HCT116 (cell line): ENCODE measurements around the gene SIRPG. TPM values are rescaled to one million over a fixed set of nuclear protein-coding genes. Genes with fewer than 3 reads are reported as not detected.

Experiments used
- ATAC-seq: fragments of 200-7000 bp; cut with Tn5 transposase; 2 replicates; pipeline ENCODE4 v1.9.1; 2020; ENCODE audit warnings: mild to moderate bottlenecking, moderate library complexity
- BruUV-seq: library from RNA; stranded (reverse); fragments of 400-500 nt; replicated peaks from 2 replicates; lab custom pipeline; 2021; lab: Mats Ljungman, UMichigan
- CTCF ChIA-PET: fragments of 300-600 bp; sonication (Branson Sonifier 250); formaldehyde crosslinking; loops from one replicate; lab custom pipeline; 2021; ENCODE audit warnings: antibody characterized with exemption; lab: Charles Lee
- POLR2A ChIA-PET: fragments of 300-600, 350-600 bp; sonication (Branson Sonifier 250); formaldehyde crosslinking; loops from one replicate; lab custom pipeline; 2021; ENCODE audit warnings: antibody characterized with exemption; lab: Charles Lee
- RAD21 ChIA-PET, 2 experiments: fragments of 300-600 bp; sonication (Branson Sonifier 250); formaldehyde crosslinking; loops; one replicate each; lab custom pipeline; 2023; ENCODE audit warnings: low total read pairs in 2 of 2; ENCODE audit not compliant: uncharacterized antibody in 2 of 2, unreplicated experiment in 2 of 2, low non-redundant PET in 1 of 2; lab: Charles Lee
- DNase-seq: peaks from one replicate; pipeline ENCODE4 v3.0.0-alpha.2; 2010; ENCODE audit warnings: low read depth, low spot score
- H2AFZ ChIP-seq: fragments of 200-600 bp; shearing (Covaris generic), sonication (generic); 2 replicates; pipeline ENCODE4 v1.6.1; 2017; ENCODE audit warnings: low read depth, mixed run types, mixed read lengths, antibody characterized with exemption, low read length; ENCODE audit not compliant: poor library complexity, severe bottlenecking
- H3K27ac ChIP-seq: 2 replicates; pipeline ENCODE4 v1.5.1; 2012; ENCODE audit warnings: low read depth, low read length
- H3K27me3 ChIP-seq: fragments of 200-600 bp; sonication (generic); 2 replicates; pipeline ENCODE4 v1.6.1; 2016; ENCODE audit warnings: mixed run types, low read length, mixed read lengths; ENCODE audit not compliant: insufficient read depth
- H3K36me3 ChIP-seq, 2 experiments: fragments of 200-500 bp in 1 of 2; fragments of 200-600 bp in 1 of 2; sonication (Bioruptor generic) in 1 of 2; sonication (generic) in 1 of 2; 2 replicates each; pipeline versions ENCODE4 v1.5.1 to v1.6.1; 2014 to 2016; ENCODE audit warnings: low read length in 2 of 2, inconsistent platforms in 1 of 2, mixed read lengths in 1 of 2, mixed run types in 1 of 2; ENCODE audit not compliant: insufficient read depth in 2 of 2, control insufficient read depth in 1 of 2
- H3K4me1 ChIP-seq, 2 experiments: fragments of 200-600 bp in 1 of 2; sonication (generic) in 1 of 2; 2 replicates each; pipeline versions ENCODE4 v1.5.1 to v1.6.1; 2012 to 2017; ENCODE audit warnings: low read length in 2 of 2, inconsistent platforms in 1 of 2, mild to moderate bottlenecking in 1 of 2, mixed read lengths in 1 of 2, mixed run types in 1 of 2, moderate library complexity in 1 of 2; ENCODE audit not compliant: insufficient read depth in 2 of 2, control insufficient read depth in 1 of 2
- H3K4me2 ChIP-seq: fragments of 200-600 bp; sonication (generic); 2 replicates; pipeline ENCODE4 v1.6.1; 2017; ENCODE audit warnings: mixed run types, low read length, mixed read lengths
- H3K4me3 ChIP-seq, 2 experiments: fragments of 200-600 bp in 1 of 2; sonication (generic) in 1 of 2; replicated peaks in 1 of 2; 2 replicates each; pipeline ENCODE4 v1.5.1; 2011 to 2016; ENCODE audit warnings: low read length in 2 of 2, control low read depth in 1 of 2, low read depth in 1 of 2, mild to moderate bottlenecking in 1 of 2, mixed read lengths in 1 of 2, mixed run types in 1 of 2
- H3K79me2 ChIP-seq: fragments of 200-600 bp; sonication (generic); 2 replicates; pipeline ENCODE4 v1.6.1; 2017; ENCODE audit warnings: mild to moderate bottlenecking, mixed run types, low read length, moderate library complexity, mixed read lengths; ENCODE audit not compliant: insufficient read depth
- H3K9ac ChIP-seq: fragments of 200-600 bp; sonication (generic); 2 replicates; pipeline ENCODE4 v1.6.1; 2016; ENCODE audit warnings: low read length, mixed read lengths
- H3K9me2 ChIP-seq: fragments of 200-600 bp; sonication (generic), shearing (Covaris generic); 2 replicates; pipeline ENCODE4 v1.6.1; 2017; ENCODE audit warnings: mixed run types, mild to moderate bottlenecking, moderate library complexity; ENCODE audit not compliant: insufficient read depth
- H3K9me3 ChIP-seq, 2 experiments: fragments of 200-500 bp in 1 of 2; fragments of 200-600 bp in 1 of 2; sonication (Bioruptor generic) in 1 of 2; sonication (generic) in 1 of 2; 2 replicates each; pipeline ENCODE4 v1.6.1; 2014 to 2017; ENCODE audit warnings: low read length in 2 of 2, mixed read lengths in 2 of 2, inconsistent platforms in 1 of 2, low read depth in 1 of 2, mild to moderate bottlenecking in 1 of 2, mixed run types in 1 of 2, moderate library complexity in 1 of 2; ENCODE audit not compliant: control insufficient read depth in 1 of 2, insufficient read depth in 1 of 2
- H4K20me1 ChIP-seq: fragments of 200-600 bp; sonication (generic), shearing (Covaris generic); 2 replicates; pipeline ENCODE4 v1.6.1; 2017; ENCODE audit warnings: mixed run types, mild to moderate bottlenecking, moderate library complexity; ENCODE audit not compliant: insufficient read depth
- ATF3 ChIP-seq: IDR thresholded peaks from 2 replicates; pipeline ENCODE4 v1.6.1; 2012
- JUND ChIP-seq: IDR thresholded peaks from 2 replicates; pipeline ENCODE4 v1.6.1; 2012
- MAX ChIP-seq: IDR thresholded peaks from 2 replicates; pipeline ENCODE4 v1.6.1; 2012
- REST ChIP-seq: IDR thresholded peaks from 2 replicates; pipeline ENCODE4 v1.6.1; 2012; ENCODE audit warnings: low read depth
- intact Hi-C: fragments of 100-400 bp; cut with micrococcal nuclease; formaldehyde crosslinking; loops from 2 replicates; pipeline ENCODE4 v1.10.0; 2022
- total RNA-seq: library from RNA; stranded (reverse); gene quantifications from one replicate; pipeline ENCODE4 v1.2.1, GENCODE V29; 2021; ENCODE audit not compliant: unreplicated experiment

Gene SIRPG
- total RNA-seq, 1 experiment from 2014 or later = not detected

GRCh38 chr20:1618954-1619540, 38.5 kb downstream of the SIRPG start:
- no TSS peak for BruUV-seq
- ATAC-seq (no peak), DNase-seq (no peak)
- RAD21 ChIA-PET = no interaction called here
- H3K4me1 ChIP-seq = no peaks in the 10 kb centered on the region
- POLR2A ChIA-PET = no interaction called here
- H4K20me1 ChIP-seq = no peaks in the 10 kb centered on the region
- CTCF ChIA-PET = no interaction called here
- intact Hi-C loops = no loop called here
- no peaks in the 10 kb centered on the region for H3K9me2 ChIP-seq
- H3K79me2 ChIP-seq = no peaks in the 10 kb centered on the region
- H3K27me3 ChIP-seq = no peaks in the 10 kb centered on the region
- H2AFZ ChIP-seq = no peak overlapping the region
- no peak overlapping the region for H3K4me3 ChIP-seq
- no peaks in the 10 kb centered on the region for H3K9me3 ChIP-seq
- no peak overlapping the region for H3K9ac ChIP-seq
- no peak overlapping the region for H3K4me2 ChIP-seq
- H3K36me3 ChIP-seq = no peaks in the 10 kb centered on the region
- H3K27ac ChIP-seq = no peak overlapping the region
- no peak for TF ChIP-seq REST

- ChIA-PET RAD21 (no interaction called here), CTCF (no interaction called here), POLR2A (no interaction called here)
- no peaks in the 10 kb centered on the region for H3K9me3 ChIP-seq
- DNase-seq = no peak
- intact Hi-C loops = no loop called here
- TF ChIP-seq JUND (no peak), ATF3 (no peak), MAX (no peak)
- no peaks in the 10 kb centered on the region for H3K9me2 ChIP-seq
- ATAC-seq = no peak
- H3K4me3 ChIP-seq = no peak overlapping the region
- BruUV-seq = no TSS peak
- no peaks in the 10 kb centered on the region for H3K4me1 ChIP-seq
- no peaks in the 10 kb centered on the region for H3K79me2 ChIP-seq
- no peaks in the 10 kb centered on the region for H3K36me3 ChIP-seq
- H2AFZ ChIP-seq = no peak overlapping the region
- no peaks in the 10 kb centered on the region for H4K20me1 ChIP-seq
- H3K27me3 ChIP-seq = no peaks in the 10 kb centered on the region
- H3K4me2 ChIP-seq = no peak overlapping the region
- H3K27ac ChIP-seq = no peak overlapping the region
- no peak overlapping the region for H3K9ac ChIP-seq
Measured at GRCh38 chr20:1618479-1618878, 39.1 kb downstream of the SIRPG start.
